Epithelial cell of alveolus of lung (primary cell): ENCODE data around the gene LIMCH1. TPM values are rescaled to one million over a fixed set of nuclear protein-coding genes. Genes with fewer than 3 reads are reported as not detected.

Experiments used
- total RNA-seq: library from RNA; depleted of rRNA; stranded (reverse); fragments of >200 nt; gene quantifications from 2 replicates; pipeline ENCODE4 v1.2.1, GENCODE V29; 2015

The LIMCH1 gene, protein sequence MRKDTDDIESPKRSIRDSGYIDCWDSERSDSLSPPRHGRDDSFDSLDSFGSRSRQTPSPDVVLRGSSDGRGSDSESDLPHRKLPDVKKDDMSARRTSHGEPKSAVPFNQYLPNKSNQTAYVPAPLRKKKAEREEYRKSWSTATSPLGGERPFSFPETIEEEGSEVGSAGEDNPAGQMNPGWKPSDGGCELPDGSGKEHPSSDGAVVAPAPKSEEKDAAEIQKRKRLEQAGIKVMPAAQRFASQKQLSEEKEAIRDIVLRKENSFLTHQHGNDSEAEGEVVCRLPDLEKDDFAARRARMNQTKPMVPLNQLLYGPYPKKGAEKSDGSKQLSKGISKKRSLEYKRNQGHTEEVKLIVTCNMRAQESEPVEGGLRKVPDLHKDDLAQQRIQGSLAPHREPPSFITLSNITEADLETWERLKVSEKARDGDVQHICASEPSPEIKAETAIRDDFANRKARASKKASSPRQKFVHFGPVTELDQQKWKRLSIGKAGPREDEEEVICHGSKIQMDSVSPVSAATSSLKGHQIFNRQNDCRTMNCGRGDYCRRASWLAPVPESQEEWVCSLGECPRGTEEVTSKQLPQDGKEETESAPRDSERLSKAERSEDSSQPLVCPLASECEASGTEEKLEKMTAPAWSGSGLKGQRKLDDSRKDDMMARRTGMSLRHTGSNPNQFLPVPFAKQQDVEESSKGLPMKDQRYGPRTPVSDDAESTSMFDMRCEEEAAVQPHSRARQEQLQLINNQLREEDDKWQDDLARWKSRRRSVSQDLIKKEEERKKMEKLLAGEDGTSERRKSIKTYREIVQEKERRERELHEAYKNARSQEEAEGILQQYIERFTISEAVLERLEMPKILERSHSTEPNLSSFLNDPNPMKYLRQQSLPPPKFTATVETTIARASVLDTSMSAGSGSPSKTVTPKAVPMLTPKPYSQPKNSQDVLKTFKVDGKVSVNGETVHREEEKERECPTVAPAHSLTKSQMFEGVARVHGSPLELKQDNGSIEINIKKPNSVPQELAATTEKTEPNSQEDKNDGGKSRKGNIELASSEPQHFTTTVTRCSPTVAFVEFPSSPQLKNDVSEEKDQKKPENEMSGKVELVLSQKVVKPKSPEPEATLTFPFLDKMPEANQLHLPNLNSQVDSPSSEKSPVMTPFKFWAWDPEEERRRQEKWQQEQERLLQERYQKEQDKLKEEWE (N-terminal part only)
- 1.4 and 11.7 TPM in 2 replicates for total RNA-seq

DNA sequence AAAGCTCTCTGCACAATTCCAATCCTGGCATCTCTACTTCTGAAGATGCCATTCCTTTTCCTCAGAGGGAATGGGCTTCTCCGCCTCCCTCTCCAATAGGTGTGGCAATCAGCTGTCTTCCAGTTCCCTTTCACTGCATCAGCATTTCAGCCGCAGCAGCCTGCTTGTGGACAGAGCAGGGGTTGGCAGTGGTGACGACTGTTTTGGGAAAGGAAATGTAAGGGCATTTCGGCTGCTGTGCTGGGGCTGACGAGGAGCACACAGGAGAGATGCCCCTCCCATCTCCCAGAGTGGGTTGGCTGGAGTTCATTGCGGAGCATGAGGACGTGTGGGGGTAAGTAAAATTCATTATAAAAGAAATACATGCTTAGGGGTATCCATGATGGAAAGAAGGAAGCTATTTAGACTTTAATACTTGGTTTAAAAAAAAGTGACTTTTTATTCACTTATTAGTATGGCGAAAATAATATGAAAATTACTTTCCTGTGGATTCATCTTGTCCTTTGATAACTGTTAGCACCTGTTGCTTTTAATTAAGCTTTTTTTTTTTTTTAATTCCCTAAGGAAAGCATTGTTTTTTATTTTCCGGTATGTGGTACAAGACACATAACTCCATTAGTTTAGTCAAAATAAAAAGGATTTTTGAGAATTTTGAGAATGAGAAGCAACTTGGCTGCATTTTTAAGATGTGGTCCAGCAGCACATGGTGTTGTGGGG lies at the start of gene LIMCH1:
TSS of gene LIMCH1 (plus strand) at position 141 of the 717 bp plus-strand sequence. CDS start 67,839 bp downstream, outside the sequence.

DNA sequence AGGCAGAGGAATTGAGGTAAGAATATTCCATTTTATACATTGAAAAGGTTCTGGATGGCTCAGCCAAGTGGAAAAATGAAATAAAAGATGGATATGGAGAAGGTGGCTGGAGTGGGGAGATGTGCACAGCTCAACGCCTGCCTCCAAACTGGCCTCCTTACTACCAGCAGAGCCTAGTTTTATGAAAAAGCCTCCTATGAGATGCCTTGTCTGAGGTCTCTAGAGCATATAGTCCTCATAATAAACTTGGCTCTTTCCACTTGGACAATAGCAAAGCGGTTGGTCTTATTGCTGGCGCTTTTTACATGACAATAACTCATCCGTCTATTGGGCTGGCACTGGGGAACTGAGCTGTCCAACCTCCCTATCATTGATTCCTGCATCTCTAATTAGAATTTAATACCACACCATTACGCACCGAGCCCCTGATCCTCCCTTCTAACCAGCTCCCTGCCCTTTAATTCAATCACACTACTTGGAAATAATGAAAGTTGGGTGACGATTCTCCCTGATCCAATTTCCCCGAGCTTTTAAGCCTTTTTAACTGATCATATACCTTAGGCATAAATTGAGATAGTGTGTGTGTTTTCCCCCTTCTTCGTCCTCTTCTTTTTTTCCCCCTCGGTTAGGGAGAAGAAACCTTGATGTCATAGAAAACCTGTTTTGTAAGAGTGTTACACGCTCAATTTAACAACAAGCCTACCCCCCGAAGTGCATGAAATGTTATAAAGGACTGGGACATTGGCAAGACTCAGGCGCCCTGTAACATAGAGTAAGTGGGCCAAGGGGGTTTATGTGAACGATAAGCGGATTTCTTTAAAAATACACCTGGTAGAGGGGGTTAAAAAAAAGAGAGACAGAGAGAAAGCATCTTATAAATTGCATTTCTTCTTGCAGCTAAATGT lies 210.9 kb downstream of the LIMCH1 start, which contains the start of gene PHOX2B:
TSS of gene PHOX2B (minus strand) at position 155 of the 905 bp plus-strand sequence. CDS start at position 40, 115 bp downstream.

Other genes starting within 250 kb of the LIMCH1 start
- gene PHOX2B, start 210.6 kb downstream of the LIMCH1 start, total RNA-seq = not detected in 2 replicates